Measurements from ENCODE around the gene E2F7.

GRCh38 chr12:77054851-77055250, 10.5 kb downstream of the E2F7 start:
- no peak for TF ChIP-seq CTCF (conservative IDR thresholded peaks at IDR 0.05; ENCODE audit: low read depth, low read length)
- TF ChIP-seq RAD21 (IDR thresholded peaks at IDR 0.05; ENCODE audit: low read length), result no peak
- no peak for TF ChIP-seq USF2 (IDR thresholded peaks at IDR 0.05; ENCODE audit: low read depth, low read length)
- TF ChIP-seq POLR2A (IDR thresholded peaks at IDR 0.05; ENCODE audit: low read depth, low read length), result no peak
- no peak for TF ChIP-seq CHD1 (IDR thresholded peaks at IDR 0.05; ENCODE audit: low read depth, low read length)
- TF ChIP-seq BHLHE40 (IDR thresholded peaks at IDR 0.05; ENCODE audit: low read depth, low read length), result no peak
- TF ChIP-seq FOS (IDR thresholded peaks at IDR 0.05; ENCODE audit: low read depth, low read length), result no peak
- TF ChIP-seq RCOR1 (IDR thresholded peaks at IDR 0.05; ENCODE audit: insufficient replicate concordance, low read length), result no peak
- no peak for TF ChIP-seq MXI1 (IDR thresholded peaks at IDR 0.05; ENCODE audit: borderline replicate concordance, low read depth, low read length)
- TF ChIP-seq CEBPB (IDR thresholded peaks at IDR 0.05; ENCODE audit: low read depth, low read length), result no peak

All from IMR-90 (cell line).